Spleen (tissue), 11 donors: Measurements from ENCODE around the gene HS3ST1. TPM values are rescaled to one million over a fixed set of nuclear protein-coding genes. Genes with fewer than 3 reads are reported as not detected.

ENCODE experiments used
- DNase-seq: peaks from one replicate; pipeline ENCODE4 v3.0.0-alpha.2; 2020
- H3K27ac ChIP-seq, 8 donors: fragments of 200-600 bp; sonication (generic) in 7 of 8; 1 replicate in 4 of 8; 2 replicates in 4 of 8; pipeline versions ENCODE4 v1.5.0 to v1.8.0; 2016 to 2021; ENCODE audit warnings: inconsistent platforms in 4 of 8, mild to moderate bottlenecking in 4 of 8, moderate library complexity in 1 of 8
- H3K27me3 ChIP-seq, 7 donors: fragments of 200-600 bp; sonication (generic) in 6 of 7; replicated peaks in 1 of 7; 1 replicate in 4 of 7; 2 replicates in 3 of 7; pipeline versions ENCODE4 v1.5.0 to v1.8.0; 2016 to 2021; ENCODE audit warnings: inconsistent platforms in 3 of 7, mild to moderate bottlenecking in 1 of 7
- H3K36me3 ChIP-seq, 6 donors: fragments of 200-600 bp; sonication (generic) in 5 of 6; 1 replicate in 4 of 6; 2 replicates in 2 of 6; pipeline versions ENCODE4 v1.5.0 to v1.8.0; 2016 to 2021; ENCODE audit warnings: inconsistent platforms in 2 of 6
- H3K4me1 ChIP-seq, 6 donors: fragments of 200-600 bp; sonication (generic) in 5 of 6; 1 replicate in 3 of 6; 2 replicates in 3 of 6; pipeline versions ENCODE4 v1.5.0 to v1.8.0; 2016 to 2021; ENCODE audit warnings: inconsistent platforms in 3 of 6
- H3K4me3 ChIP-seq, 8 donors: fragments of 200-600 bp; sonication (generic) in 7 of 8; 1 replicate in 4 of 8; 2 replicates in 4 of 8; pipeline versions ENCODE4 v1.5.0 to v1.8.0; 2016 to 2021; ENCODE audit warnings: inconsistent platforms in 4 of 8, mild to moderate bottlenecking in 4 of 8, moderate library complexity in 2 of 8
- H3K9me3 ChIP-seq, 8 donors: fragments of 200-600 bp; sonication (generic) in 7 of 8; 1 replicate in 4 of 8; 2 replicates in 4 of 8; pipeline versions ENCODE4 v1.5.0 to v1.8.0; 2016 to 2021; ENCODE audit warnings: inconsistent platforms in 4 of 8
- CTCF ChIP-seq, 11 experiments: fragments of 200-600 bp in 7 of 11; fragments of 450-650 bp in 4 of 11; sonication (generic) in 4 of 11; IDR thresholded peaks in 8 of 11; conservative IDR thresholded peaks in 3 of 11; 1 replicate in 7 of 11; 2 replicates in 4 of 11; pipeline versions ENCODE4 v1.4.0 to v1.8.0; 2016 to 2021; ENCODE audit warnings: antibody characterized with exemption in 11 of 11, inconsistent platforms in 4 of 11, mild to moderate bottlenecking in 1 of 11
- POLR2A ChIP-seq, 3 donors: fragments of 450-650 bp; IDR thresholded peaks; one replicate each; pipeline ENCODE4 v1.5.1; 2017; ENCODE audit warnings: antibody characterized with exemption in 3 of 3, mild to moderate bottlenecking in 1 of 3
- POLR2AphosphoS5 ChIP-seq, 3 donors: sonication (generic); formaldehyde crosslinking; IDR thresholded peaks; one replicate each; pipeline ENCODE4 v1.5.1; 2017; ENCODE audit warnings: antibody characterized with exemption in 3 of 3
- WGBS, 5 donors: extraction: QIAGEN DNeasy Blood & Tissue Kit in 3 of 5; methylation state at CpG; one replicate each; pipeline versions ENCODE4 v1.1.5 to v1.1.7; 2013 to 2018; 5-methylcytosine and 5-hydroxymethylcytosine counted together
- intact Hi-C: fragments of 100-400 bp; cut with DNase I; formaldehyde crosslinking; loops from one replicate; pipeline ENCODE4 v1.15.0; 2023; ENCODE audit warnings: low total_unique reads
- polyA plus RNA-seq, 3 donors: library from polyadenylated mRNA; stranded (reverse); fragments of 200-250 nt; gene quantifications; one replicate each; pipeline ENCODE4 v1.2.1, GENCODE V29; 2013
- total RNA-seq, 7 donors: library from RNA; depleted of rRNA in 3 of 7; stranded (reverse); fragments of >200 nt in 3 of 7; fragmentation: NEBNext Ultra II Directional in 4 of 7; extraction: Animal tissue kit (Norgen Biotek cat#: 25700) in 4 of 7; gene quantifications; one replicate each; pipeline versions ENCODE4 v1.1.0 to v1.2.1, GENCODE V29; 2016 to 2021
- donor health status: healthy with polysubstance abuse.
- donor health status: DM: no; HTN: no; CAD: no; lungs with moderate emphysema.
- donor health status: DM: no; HTN: no; CAD: no.
- donor health status: Bipolar disorder and iron deficiency.
- donor health status: healthy.
- donor health status: DM: no; HTN: no; CAD: no.
- donor health status: DM: yes; HTN: yes; CAD: no.

The HS3ST1 gene
- total and polyA plus RNA-seq, 10 donors, result 1.8 to 7.4 (median 3.4) TPM

GRCh38 chr4:11408233-11408967 is 20.3 kb downstream of the HS3ST1 start:
- no peak for TF ChIP-seq CTCF (IDR thresholded peaks at IDR 0.05 in 8 of 11, conservative IDR thresholded peaks at IDR 0.05 in 3 of 11)
- no peak for TF ChIP-seq POLR2A (IDR thresholded peaks at IDR 0.05)
- no peak for TF ChIP-seq POLR2AphosphoS5 (IDR thresholded peaks at IDR 0.05)
- H3K4me3 ChIP-seq, result no peak overlapping the region
- no peaks in the 10 kb centered on the region for H3K27me3 ChIP-seq
- no peak overlapping the region for H3K27ac ChIP-seq
- DNase-seq, result no peak
- peaks cover 0 to 5% (median 0%) of the 10 kb centered on the region in 6 donors for H3K36me3 ChIP-seq
- intact Hi-C loops, result no loop called here
- no peaks in the 10 kb centered on the region for H3K9me3 ChIP-seq
- peaks cover 0 to 11% (median 0%) of the 10 kb centered on the region in 6 donors for H3K4me1 ChIP-seq
- 71 to 89% (median 85%) methylated on average over 5 of the region's 5 CpGs for WGBS, 5 donors

- Histone ChIP-seq H3K4me3 (no peak overlapping the region), H3K36me3 (peaks cover 0 to 5% (median 0%) of the 10 kb centered on the region in 6 donors), H3K27ac (no peak overlapping the region), H3K27me3 (no peaks in the 10 kb centered on the region), H3K4me1 (peaks cover 0 to 11% (median 0%) of the 10 kb centered on the region in 6 donors), H3K9me3 (no peaks in the 10 kb centered on the region)
- DNase-seq, result no peak
- TF ChIP-seq CTCF (IDR thresholded peaks at IDR 0.05 in 8 of 11, conservative IDR thresholded peaks at IDR 0.05 in 3 of 11) (no peak), POLR2AphosphoS5 (IDR thresholded peaks at IDR 0.05) (no peak), POLR2A (IDR thresholded peaks at IDR 0.05) (no peak)
- intact Hi-C loops, result no loop called here
- WGBS, 5 donors, result 80 to 88% (median 82%) methylated on average over 3 of the region's 3 CpGs
Observed at GRCh38 chr4:11407551-11407950, 21.1 kb downstream of the HS3ST1 start.

GRCh38 chr4:11404431-11404830 is 24.3 kb downstream of the HS3ST1 start:
- Histone ChIP-seq H3K4me3 (no peak overlapping the region), H3K9me3 (peaks cover 0 to 6% (median 0%) of the 10 kb centered on the region in 8 donors), H3K4me1 (peaks cover 0 to 11% (median 0%) of the 10 kb centered on the region in 6 donors), H3K27me3 (no peaks in the 10 kb centered on the region), H3K36me3 (peaks cover 0 to 9% (median 7%) of the 10 kb centered on the region in 6 donors), H3K27ac (no peak overlapping the region)
- 85 to 94% (median 87%) methylated on average over 2 of the region's 2 CpGs for WGBS, 5 donors
- no peak for DNase-seq
- TF ChIP-seq CTCF (IDR thresholded peaks at IDR 0.05 in 8 of 11, conservative IDR thresholded peaks at IDR 0.05 in 3 of 11) (no peak), POLR2A (IDR thresholded peaks at IDR 0.05) (no peak), POLR2AphosphoS5 (IDR thresholded peaks at IDR 0.05) (no peak)
- intact Hi-C loops, result no loop called here

- Histone ChIP-seq H3K27me3 (no peaks in the 10 kb centered on the region), H3K4me1 (peaks cover 0 to 22% (median 0%) of the 10 kb centered on the region in 6 donors), H3K36me3 (peaks cover 0 to 17% (median 14%) of the 10 kb centered on the region in 6 donors), H3K27ac (no peak overlapping the region), H3K4me3 (no peak overlapping the region), H3K9me3 (peaks cover 0 to 9% (median 0%) of the 10 kb centered on the region in 8 donors)
- WGBS, 5 donors, result 74 to 85% (median 79%) methylated on average over 3 of the region's 3 CpGs
- TF ChIP-seq POLR2A (IDR thresholded peaks at IDR 0.05) (no peak), CTCF (IDR thresholded peaks at IDR 0.05 in 8 of 11, conservative IDR thresholded peaks at IDR 0.05 in 3 of 11) (no peak), POLR2AphosphoS5 (IDR thresholded peaks at IDR 0.05) (no peak)
- no peak for DNase-seq
- intact Hi-C loops, result no loop called here
Observed at GRCh38 chr4:11402192-11402591, 26.5 kb downstream of the HS3ST1 start.
